Mucosa of gallbladder (tissue), 1 donor: Measurements from ENCODE around the gene ZBTB7B. TPM values are rescaled to one million over a fixed set of nuclear protein-coding genes. Genes with fewer than 3 reads are reported as not detected.
"Not testable (repeated sequence)": the region's sequence is repeated elsewhere in the genome, so short reads cannot be mapped to it uniquely, and the experiment has no call there.

Experiments
- DNase-seq: peaks from one replicate; pipeline ENCODE4 v3.0.0-alpha.2; 2020; ENCODE audit warnings: low spot score
- total RNA-seq: library from RNA; stranded (reverse); gene quantifications from one replicate; pipeline ENCODE4 v1.2.1, GENCODE V29; 2021
- donor health status: DM: no; HTN: no; CAD: no.

Gene ZBTB7B
- total RNA-seq, 1 donor from 2014 or later, result 122 TPM

- DNase-seq, result no peak
Observed at GRCh38 chr1:154988058-154988954, 14.3 kb upstream of the ZBTB7B start.

GRCh38 chr1:154989195-154989860 lies 13.3 kb upstream of the ZBTB7B start:
- DNase-seq, result no peak

GRCh38 chr1:154990276-154990675 lies 12.3 kb upstream of the ZBTB7B start:
- no peak for DNase-seq

- no peak for DNase-seq
Observed at GRCh38 chr1:154992721-154993571, 9.7 kb upstream of the ZBTB7B start.

- DNase-seq, result no peak
Observed at GRCh38 chr1:154993572-154994268, 8.9 kb upstream of the ZBTB7B start, which contains the start of gene LENEP. LENEP (plus strand) TSS chr1:154993586; CDS start chr1:154993608, 22 bp downstream.

GRCh38 chr1:154994269-154994587 lies 8.4 kb upstream of the ZBTB7B start:
- no peak for DNase-seq

- no peak for DNase-seq
Observed at GRCh38 chr1:154994591-154994990, 8.0 kb upstream of the ZBTB7B start.

- not testable (repeated sequence) for DNase-seq
Observed at GRCh38 chr1:154995301-154995983, 7.2 kb upstream of the ZBTB7B start.

GRCh38 chr1:154996966-154997701 lies 5.5 kb upstream of the ZBTB7B start:
- no peak for DNase-seq

- DNase-seq, result no peak
Observed at GRCh38 chr1:154998201-154998780, 4.3 kb upstream of the ZBTB7B start.

- DNase-seq, result no peak
Observed at GRCh38 chr1:154998818-154999570, 3.6 kb upstream of the ZBTB7B start.

GRCh38 chr1:154999571-155000410 lies 2.8 kb upstream of the ZBTB7B start:
- no peak for DNase-seq

- DNase-seq, result no peak
Observed at GRCh38 chr1:155000411-155000725, 2.2 kb upstream of the ZBTB7B start.

GRCh38 chr1:155000726-155001424 lies 1.7 kb upstream of the ZBTB7B start:
- peak; percentile 91 for DNase-seq

GRCh38 chr1:155001425-155001674 lies 1.3 kb upstream of the ZBTB7B start:
- no peak for DNase-seq

- DNase-seq, result peak; percentile 100
Observed at GRCh38 chr1:155001675-155002463, 733 bp upstream of the ZBTB7B start.

GRCh38 chr1:155003227-155003765 lies 694 bp downstream of the ZBTB7B start:
- DNase-seq, result no peak
